Brain microvascular endothelial cell (primary cell): Measurements from ENCODE around the gene ATP2B3.

Experiments used
- DNase-seq: peaks from one replicate; pipeline ENCODE4 v3.0.0-alpha.2; 2020
- H3K27ac ChIP-seq: fragments of 250-450 bp; sonication (Bioruptor Pico); 2 replicates; pipeline ENCODE4 v1.5.1; 2020; ENCODE audit warnings: mild to moderate bottlenecking, moderate library complexity
- H3K27me3 ChIP-seq: fragments of 250-450 bp; sonication (Bioruptor Pico); replicated peaks from 2 replicates; pipeline ENCODE4 v1.5.1; 2020; ENCODE audit warnings: mild to moderate bottlenecking
- H3K36me3 ChIP-seq: fragments of 250-450 bp; sonication (Bioruptor Pico); replicated peaks from 2 replicates; pipeline ENCODE4 v1.5.1; 2020; ENCODE audit warnings: mild to moderate bottlenecking
- H3K4me3 ChIP-seq: 2 replicates; pipeline ENCODE4 v1.5.1; 2011; ENCODE audit warnings: low read depth, mild to moderate bottlenecking, control low read depth, low read length, moderate library complexity
- CTCF ChIP-seq: IDR thresholded peaks from 2 replicates; pipeline ENCODE4 v1.5.1; 2011; ENCODE audit warnings: low read depth, mild to moderate bottlenecking, moderate library complexity, low read length, control low read depth, inconsistent platforms; ENCODE audit errors: missing control alignments
- in situ Hi-C: cut with HindIII; loops from 2 replicates; pipeline ENCODE4 v1.10.0; 2017; ENCODE audit warnings: low sequenced_read_pairs, low pct_ligation_motif_present

ATP2B3 gene

GRCh38 chrX:153539171-153539978 lies 21.9 kb downstream of the ATP2B3 start:
- Histone ChIP-seq H3K36me3 (no peaks in the 10 kb centered on the region), H3K27me3 (no peaks in the 10 kb centered on the region), H3K4me3 (no peak overlapping the region), H3K27ac (no peak overlapping the region)
- in situ Hi-C loops: no loop called here
- peak; percentile 29 for DNase-seq
- peak; percentile 92 for TF ChIP-seq CTCF

- in situ Hi-C loops: no loop called here
- DNase-seq: no peak
- no peak overlapping the region for H3K27ac ChIP-seq
These were observed 22.5 kb downstream of the ATP2B3 start for GRCh38 chrX:153539979-153540358.

GRCh38 chrX:153544727-153545126 lies 27.3 kb downstream of the ATP2B3 start:
- DNase-seq: no peak
- TF ChIP-seq CTCF: no peak
- Histone ChIP-seq H3K36me3 (no peaks in the 10 kb centered on the region), H3K4me3 (no peak overlapping the region), H3K27ac (no peak overlapping the region), H3K27me3 (no peaks in the 10 kb centered on the region)
- in situ Hi-C loops: no loop called here

More at GRCh38 chrX:153539979-153540358, 22.5 kb downstream of the ATP2B3 start:
- no peaks in the 10 kb centered on the region for H3K27me3 ChIP-seq
- H3K36me3 ChIP-seq: no peaks in the 10 kb centered on the region
- TF ChIP-seq CTCF: no peak
- no peak overlapping the region for H3K4me3 ChIP-seq

GRCh38 chrX:153546386-153546785 lies 28.9 kb downstream of the ATP2B3 start:
- Histone ChIP-seq H3K36me3 (no peaks in the 10 kb centered on the region), H3K27me3 (no peaks in the 10 kb centered on the region), H3K4me3 (no peak overlapping the region), H3K27ac (no peak overlapping the region)
- in situ Hi-C loops: no loop called here
- no peak for TF ChIP-seq CTCF
- DNase-seq: no peak

- Histone ChIP-seq H3K27me3 (no peaks in the 10 kb centered on the region), H3K36me3 (no peaks in the 10 kb centered on the region), H3K4me3 (no peak overlapping the region), H3K27ac (no peak overlapping the region)
- in situ Hi-C loops: no loop called here
- TF ChIP-seq CTCF: no peak
- DNase-seq: no peak
These were observed 29.8 kb downstream of the ATP2B3 start for GRCh38 chrX:153547195-153547594.

- no peak overlapping the region for H3K27ac ChIP-seq
- no peak overlapping the region for H3K4me3 ChIP-seq
- H3K27me3 ChIP-seq: no peaks in the 10 kb centered on the region
- in situ Hi-C loops: no loop called here
- TF ChIP-seq CTCF: no peak
- no peak for DNase-seq
- H3K36me3 ChIP-seq: no peaks in the 10 kb centered on the region
These were observed 31.8 kb downstream of the ATP2B3 start for GRCh38 chrX:153549231-153549630.
